SU-DHL-6 (cell line): ENCODE data around the gene POLE.
A peak's percentile ranks its signal among the peaks of the same experiment; 100 is the strongest.

Experiments
- H2AFZ ChIP-seq: fragments of 200-600 bp; sonication (generic); 2 replicates; pipeline ENCODE4 v1.6.1; 2014; ENCODE audit warnings: low read depth, mild to moderate bottlenecking, moderate library complexity, mixed read lengths, antibody characterized with exemption, low read length; ENCODE audit not compliant: severe bottlenecking
- H3F3A ChIP-seq: fragments of 200-600 bp; shearing (Covaris generic); 2 replicates; pipeline ENCODE4 v1.6.0; 2016; ENCODE audit warnings: antibody characterized with exemption, mild to moderate bottlenecking; ENCODE audit not compliant: insufficient read depth
- H3K27ac ChIP-seq: fragments of 200-600 bp; sonication (generic); 2 replicates; pipeline ENCODE4 v1.5.1; 2016; ENCODE audit warnings: low read depth, mild to moderate bottlenecking, low read length, moderate library complexity, mixed read lengths
- H3K27me3 ChIP-seq: fragments of 200-600 bp; sonication (generic), shearing (Covaris generic); 2 replicates; pipeline ENCODE4 v1.6.0; 2014; ENCODE audit warnings: mild to moderate bottlenecking, low read length
- H3K36me3 ChIP-seq: fragments of 200-600 bp; sonication (generic); 2 replicates; pipeline ENCODE4 v1.6.1; 2014; ENCODE audit warnings: mild to moderate bottlenecking, low read length, mixed read lengths
- H3K4me2 ChIP-seq: fragments of 300-600, 200-600 bp; shearing (Covaris generic), sonication (generic); 2 replicates; pipeline ENCODE4 v1.6.0; 2014; ENCODE audit warnings: low read length, low read depth, mild to moderate bottlenecking; ENCODE audit not compliant: poor library complexity, severe bottlenecking
- H3K4me3 ChIP-seq: fragments of 200-600 bp; sonication (generic); 2 replicates; pipeline ENCODE4 v1.5.1; 2014; ENCODE audit warnings: antibody characterized with exemption, low read length, mild to moderate bottlenecking, mixed read lengths; ENCODE audit not compliant: insufficient read depth, poor library complexity, severe bottlenecking
- H3K79me2 ChIP-seq: fragments of 200-600 bp; sonication (generic); 2 replicates; pipeline ENCODE4 v1.6.1; 2014; ENCODE audit warnings: mild to moderate bottlenecking, low read length, moderate library complexity; ENCODE audit not compliant: insufficient read depth
- H3K9ac ChIP-seq: fragments of 200-600 bp; sonication (generic); 2 replicates; pipeline ENCODE4 v1.7.0; 2014; ENCODE audit warnings: mild to moderate bottlenecking, low read length
- H3K9me2 ChIP-seq: fragments of 200-600 bp; sonication (generic); replicated peaks from 2 replicates; pipeline ENCODE4 v1.6.1; 2014; ENCODE audit warnings: low read length; ENCODE audit not compliant: insufficient read depth
- H3K9me3 ChIP-seq: fragments of 200-600 bp; sonication (generic); 2 replicates; pipeline ENCODE4 v1.6.1; 2014; ENCODE audit warnings: low read length, mixed read lengths; ENCODE audit not compliant: insufficient read depth
- H4K20me1 ChIP-seq: fragments of 200-600 bp; sonication (generic); 2 replicates; pipeline ENCODE4 v1.6.1; 2014; ENCODE audit warnings: low read depth, mild to moderate bottlenecking, antibody characterized with exemption, low read length, moderate library complexity, mixed read lengths
- CTCF ChIP-seq: fragments of 200-600 bp; sonication (generic); IDR thresholded peaks from one replicate; pipeline ENCODE4 v1.5.1; 2017; ENCODE audit warnings: antibody characterized with exemption, mild to moderate bottlenecking, low read length, moderate library complexity; ENCODE audit not compliant: insufficient read depth, poor library complexity, severe bottlenecking
- EZH2phosphoT487 ChIP-seq: fragments of 200-600 bp; sonication (generic), shearing (Covaris generic); conservative IDR thresholded peaks from 2 replicates; pipeline ENCODE4 v1.6.1; 2018; ENCODE audit warnings: mild to moderate bottlenecking, antibody characterized with exemption, low read length, moderate library complexity, mixed read lengths

POLE gene

GRCh38 chr12:132685400-132685799 is 1.7 kb downstream of the POLE start:
- Histone ChIP-seq H3K27ac (no peak overlapping the region), H3K36me3 (no peaks in the 10 kb centered on the region), H2AFZ (no peak overlapping the region), H3K9me3 (no peaks in the 10 kb centered on the region), H3K27me3 (no peaks in the 10 kb centered on the region), H3K9ac (peak overlapping the region; percentile 87; the same call in 1 of the 2 replicates), H4K20me1 (peaks cover 17% of the 10 kb centered on the region), H3K4me2 (peak overlapping the region; percentile 58), H3K79me2 (peaks cover 74% of the 10 kb centered on the region), H3K4me3 (no peak overlapping the region), H3F3A (0 out of 2 replicates have a peak, but pooled peaks cover 3% of the 10 kb centered on the region), H3K9me2 (no peaks in the 10 kb centered on the region)
- TF ChIP-seq EZH2phosphoT487 (no peak), CTCF (no peak)

GRCh38 chr12:132677492-132677891 is 9.7 kb downstream of the POLE start:
- Histone ChIP-seq H2AFZ (no peak overlapping the region), H3K4me3 (no peak overlapping the region), H3K27me3 (no peaks in the 10 kb centered on the region), H3K4me2 (no peak overlapping the region), H3F3A (no peaks in the 10 kb centered on the region), H3K9me2 (no peaks in the 10 kb centered on the region), H3K79me2 (peaks cover 38% of the 10 kb centered on the region), H3K9me3 (no peaks in the 10 kb centered on the region), H3K27ac (no peak overlapping the region), H3K9ac (no peak overlapping the region), H4K20me1 (peaks cover 13% of the 10 kb centered on the region), H3K36me3 (no peaks in the 10 kb centered on the region; the same call in 1 of the 2 replicates)
- TF ChIP-seq EZH2phosphoT487, result no peak
- TF ChIP-seq CTCF, result no peak

GRCh38 chr12:132675757-132676432 is 11.2 kb downstream of the POLE start:
- H2AFZ ChIP-seq, result no peak overlapping the region
- TF ChIP-seq EZH2phosphoT487, result no peak
- TF ChIP-seq CTCF, result no peak
- peaks cover 10% of the 10 kb centered on the region for H4K20me1 ChIP-seq
- no peak overlapping the region for H3K4me2 ChIP-seq
- H3K4me3 ChIP-seq, result no peak overlapping the region
- no peaks in the 10 kb centered on the region; the same call in 1 of the 2 replicates for H3K36me3 ChIP-seq
- H3K27ac ChIP-seq, result no peak overlapping the region
- H3K9me2 ChIP-seq, result no peaks in the 10 kb centered on the region
- no peaks in the 10 kb centered on the region for H3K9me3 ChIP-seq
- no peak overlapping the region for H3K9ac ChIP-seq
- peaks cover 24% of the 10 kb centered on the region for H3K79me2 ChIP-seq
- no peaks in the 10 kb centered on the region for H3K27me3 ChIP-seq
- no peaks in the 10 kb centered on the region for H3F3A ChIP-seq
